ENCODE measurements around the gene PGM5. TPM values are rescaled to one million over a fixed set of nuclear protein-coding genes. Genes with fewer than 3 reads are reported as not detected.

The PGM5 gene
- total and polyA plus RNA-seq, 2 donors (not counting 3 experiments of a cell fraction or from before 2014, with no cell fraction given): 0.14 to 1.9 TPM

GRCh38 chr9:68552700-68553476 is 196.5 kb downstream of the PGM5 start:
- no TSS peak for BruUV-seq (replicated peaks)
- no peak for FAIRE-seq
- TF ChIP-seq EZH2 (IDR thresholded peaks at IDR 0.05; ENCODE audit: borderline replicate concordance, low read depth, low read length, severe bottlenecking): no peak
- no peak for TF ChIP-seq FOS (IDR thresholded peaks at IDR 0.05; ENCODE audit: borderline replicate concordance, insufficient read depth, low read length)
- no peak for TF ChIP-seq POLR2A (IDR thresholded peaks at IDR 0.05; ENCODE audit: low read depth, low read length)
- TF ChIP-seq JUN (IDR thresholded peaks at IDR 0.05; ENCODE audit: borderline replicate concordance, insufficient read depth, insufficient read length, low read depth): no peak
- TF ChIP-seq POLR2AphosphoS5 (IDR thresholded peaks at IDR 0.05; ENCODE audit: insufficient read depth, low read depth, low read length): no peak
- TF ChIP-seq GATA2 (IDR thresholded peaks at IDR 0.05; ENCODE audit: insufficient read depth, insufficient read length, low read depth, low read length): no peak
- no peak for TF ChIP-seq MAX (IDR thresholded peaks at IDR 0.05; ENCODE audit: insufficient read depth, insufficient read length)
- Histone ChIP-seq H3K36me3 (ENCODE audit: control insufficient read depth in 2 of 2, extremely low read depth in 1 of 2, insufficient read depth in 2 of 2, low read length in 2 of 2) (no peaks in the 10 kb centered on the region), H3K9me3 (replicated peaks; ENCODE audit: control insufficient read depth, insufficient read depth, low read length) (no peaks in the 10 kb centered on the region), H3K9ac (replicated peaks; ENCODE audit: extremely low read depth, insufficient read depth, low read length) (no peak overlapping the region), H3K27me3 (ENCODE audit: control insufficient read depth in 2 of 2, insufficient read depth in 2 of 2, low read length in 2 of 2) (no peaks in the 10 kb centered on the region), H3K27ac (ENCODE audit: insufficient read depth, low read depth, low read length) (no peak overlapping the region), H3K9me1 (replicated peaks; ENCODE audit: control insufficient read depth, extremely low read depth, insufficient read depth, low read length) (no peaks in the 10 kb centered on the region), H2AFZ (ENCODE audit: low read depth, low read length) (no peak overlapping the region), H3K4me2 (ENCODE audit: insufficient read depth, low read length) (no peak overlapping the region), H3K4me3 (replicated peaks in 1 of 3; ENCODE audit: insufficient read depth in 1 of 3, low read depth in 1 of 3, low read length in 3 of 3) (no peak overlapping the region), H3K79me2 (ENCODE audit: control insufficient read depth, insufficient read depth, low read length) (no peaks in the 10 kb centered on the region), H4K20me1 (replicated peaks; ENCODE audit: control insufficient read depth, extremely low read depth, insufficient read depth, low read length) (no peaks in the 10 kb centered on the region), H3K4me1 (ENCODE audit: control insufficient read depth, extremely low read depth, insufficient read depth, low read length) (no peaks in the 10 kb centered on the region)
- DNase-seq (ENCODE audit: low read depth, low spot score): no peak
- POLR2A ChIA-PET: no interaction called here
- intact Hi-C loops (cut with micrococcal nuclease): no loop called here
- CTCF ChIA-PET: no interaction called here
- dilution Hi-C loops (cut with MboI; ENCODE audit: extremely low pct_ligation_motif_present, low sequenced_read_pairs): no loop called here
